H9 (cell line): ENCODE measurements around the gene PHYHIPL. TPM values are rescaled to one million over a fixed set of nuclear protein-coding genes. Genes with fewer than 3 reads are reported as not detected.

Source experiments
- DNase-seq: peaks from one replicate; pipeline ENCODE4 v3.0.0-alpha.2; 2017
- H2AFZ ChIP-seq: one replicate; pipeline ENCODE4 v1.6.1; 2013; ENCODE audit warnings: mild to moderate bottlenecking, low read length, control low read depth, moderate library complexity
- H2AK5ac ChIP-seq: 2 replicates; pipeline ENCODE4 v1.6.1; 2013; ENCODE audit warnings: low read length, control low read depth, mixed read lengths; ENCODE audit not compliant: insufficient read length
- H2BK120ac ChIP-seq: one replicate; pipeline ENCODE4 v1.6.1; 2013; ENCODE audit warnings: low read depth, mild to moderate bottlenecking, low read length, control low read depth, inconsistent platforms; ENCODE audit not compliant: poor library complexity, severe bottlenecking
- H2BK12ac ChIP-seq: 2 replicates; pipeline ENCODE4 v1.6.1; 2013; ENCODE audit warnings: low read length, control low read depth, mixed read lengths, low read depth; ENCODE audit not compliant: insufficient read length
- H2BK15ac ChIP-seq: 2 replicates; pipeline ENCODE4 v1.6.1; 2013; ENCODE audit warnings: low read depth, low read length, control low read depth
- H2BK20ac ChIP-seq: one replicate; pipeline ENCODE4 v1.6.1; 2013; ENCODE audit warnings: low read depth, mild to moderate bottlenecking, low read length, control low read depth, inconsistent platforms; ENCODE audit not compliant: poor library complexity, severe bottlenecking
- H2BK5ac ChIP-seq: 2 replicates; pipeline ENCODE4 v1.6.1; 2013; ENCODE audit warnings: low read length, control low read depth, mixed read lengths; ENCODE audit not compliant: insufficient read length
- H3K14ac ChIP-seq: 2 replicates; pipeline ENCODE4 v1.6.1; 2013; ENCODE audit warnings: low read length, control low read depth; ENCODE audit not compliant: insufficient read depth
- H3K18ac ChIP-seq: 2 replicates; pipeline ENCODE4 v1.6.1; 2013; ENCODE audit warnings: low read depth, mild to moderate bottlenecking, mixed read lengths, low read length, control low read depth; ENCODE audit not compliant: insufficient read length
- H3K23ac ChIP-seq: 2 replicates; pipeline ENCODE4 v1.6.1; 2013; ENCODE audit warnings: low read length, control low read depth, mixed read lengths, low read depth; ENCODE audit not compliant: insufficient read length
- H3K23me2 ChIP-seq: 2 replicates; pipeline ENCODE4 v1.6.1; 2013; ENCODE audit warnings: low read depth, mild to moderate bottlenecking, mixed read lengths, low read length, control low read depth; ENCODE audit not compliant: insufficient read length, poor library complexity, severe bottlenecking
- H3K27ac ChIP-seq: 2 replicates; pipeline ENCODE4 v1.5.1; 2013; ENCODE audit warnings: low read length, control low read depth, mixed read lengths, low read depth; ENCODE audit not compliant: insufficient read length
- H3K27me3 ChIP-seq: 2 replicates; pipeline ENCODE4 v1.6.1; 2013; ENCODE audit warnings: low read length, control low read depth, inconsistent platforms; ENCODE audit not compliant: insufficient read depth
- H3K4ac ChIP-seq: 2 replicates; pipeline ENCODE4 v1.6.1; 2013; ENCODE audit warnings: low read depth, mild to moderate bottlenecking, control low read depth, inconsistent platforms, low read length, moderate library complexity
- H3K4me1 ChIP-seq: 2 replicates; pipeline ENCODE4 v1.6.1; 2013; ENCODE audit warnings: low read length, control low read depth, inconsistent platforms; ENCODE audit not compliant: insufficient read depth
- H3K4me2 ChIP-seq: 2 replicates; pipeline ENCODE4 v1.6.1; 2013; ENCODE audit warnings: low read length, control low read depth, mixed read lengths; ENCODE audit not compliant: insufficient read length, insufficient read depth
- H3K56ac ChIP-seq: 2 replicates; pipeline ENCODE4 v1.6.1; 2013; ENCODE audit warnings: low read depth, mild to moderate bottlenecking, mixed read lengths, low read length, control low read depth; ENCODE audit not compliant: insufficient read length
- H3K79me1 ChIP-seq: 2 replicates; pipeline ENCODE4 v1.6.1; 2013; ENCODE audit warnings: low read depth, mild to moderate bottlenecking, moderate library complexity, low read length, control low read depth, inconsistent platforms; ENCODE audit not compliant: insufficient read depth, poor library complexity, severe bottlenecking
- H3K79me2 ChIP-seq: 2 replicates; pipeline ENCODE4 v1.6.1; 2013; ENCODE audit warnings: low read length, control low read depth, inconsistent platforms; ENCODE audit not compliant: insufficient read depth
- H3K9ac ChIP-seq: 2 replicates; pipeline ENCODE4 v1.6.1; 2013; ENCODE audit warnings: low read length, control low read depth, mixed read lengths; ENCODE audit not compliant: insufficient read length; ENCODE audit errors: extremely low read depth
- H3K9me3 ChIP-seq: one replicate; pipeline ENCODE4 v1.6.1; 2013; ENCODE audit warnings: low read depth, low read length, inconsistent platforms; ENCODE audit not compliant: control insufficient read depth
- H3T11ph ChIP-seq: one replicate; pipeline ENCODE4 v1.6.1; 2013; ENCODE audit warnings: mild to moderate bottlenecking, low read length, control low read depth, inconsistent platforms
- H4K20me1 ChIP-seq: one replicate; pipeline ENCODE4 v1.6.1; 2013; ENCODE audit not compliant: control insufficient read depth, insufficient read length, insufficient read depth
- H4K5ac ChIP-seq: 2 replicates; pipeline ENCODE4 v1.6.1; 2013; ENCODE audit warnings: low read depth, mild to moderate bottlenecking, mixed read lengths, low read length, control low read depth; ENCODE audit not compliant: insufficient read length
- H4K8ac ChIP-seq: replicated peaks from 2 replicates; pipeline ENCODE4 v1.6.1; 2013; ENCODE audit warnings: low read length, control low read depth, mixed read lengths, low read depth; ENCODE audit not compliant: insufficient read length
- H4K91ac ChIP-seq: 2 replicates; pipeline ENCODE4 v1.6.1; 2013; ENCODE audit warnings: low read depth, mild to moderate bottlenecking, moderate library complexity, mixed read lengths, low read length, control low read depth; ENCODE audit not compliant: insufficient read length
- H3K27ac Mint-ChIP-seq, 3 experiments: 2 replicates in 2 of 3; 3 replicates in 1 of 3; pipeline ENCODE4 v1.8.0; 2020 to 2021; ENCODE audit warnings: mixed read lengths in 3 of 3, mild to moderate bottlenecking in 1 of 3, moderate library complexity in 1 of 3
- H3K27me3 Mint-ChIP-seq: 2 replicates; pipeline ENCODE4 v1.8.0; 2021; ENCODE audit warnings: low read depth, mild to moderate bottlenecking, moderate library complexity, mixed read lengths
- H3K36me3 Mint-ChIP-seq, 3 experiments: 2 replicates in 2 of 3; 3 replicates in 1 of 3; pipeline ENCODE4 v1.8.0; 2020 to 2021; ENCODE audit warnings: low read depth in 3 of 3, mixed read lengths in 3 of 3; ENCODE audit not compliant: insufficient read depth in 1 of 3
- H3K4me1 Mint-ChIP-seq, 2 experiments: 2 replicates each; pipeline ENCODE4 v1.8.0; 2020; ENCODE audit warnings: mixed read lengths in 2 of 2
- H3K4me3 Mint-ChIP-seq, 2 experiments: 2 replicates in 1 of 2; 3 replicates in 1 of 2; pipeline ENCODE4 v1.8.0; 2020 to 2021; ENCODE audit warnings: mild to moderate bottlenecking in 2 of 2, mixed read lengths in 2 of 2, moderate library complexity in 1 of 2
- H3K9me3 Mint-ChIP-seq, 2 experiments: 2 replicates in 1 of 2; 3 replicates in 1 of 2; pipeline ENCODE4 v1.8.0; 2020; ENCODE audit warnings: mild to moderate bottlenecking in 2 of 2, mixed read lengths in 2 of 2, moderate library complexity in 1 of 2
- WGBS: extraction: QIAGEN DNeasy Blood & Tissue Kit; methylation state at CpG from one replicate; pipeline ENCODE4 v1.1.7; 2013; ENCODE audit warnings: missing lambda C conversion rate, low lambda C conversion rate, mixed read lengths; ENCODE audit not compliant: insufficient read length; ENCODE audit errors: extremely low coverage; 5-methylcytosine and 5-hydroxymethylcytosine counted together
- total RNA-seq: library from RNA; stranded (reverse); gene quantifications from 2 replicates; pipeline ENCODE4 v1.2.1, GENCODE V29; 2021
- TF ChIP-seq, protein P1 (sequence below): fragments of 200-600 bp; sonication (generic); conservative IDR thresholded peaks from 3 replicates; pipeline ENCODE4 v1.8.0; 2021; ENCODE audit warnings: antibody characterized with exemption, mild to moderate bottlenecking

The PHYHIPL gene
- total RNA-seq, 1 experiment from 2014 or later = 0.44 TPM

DNA sequence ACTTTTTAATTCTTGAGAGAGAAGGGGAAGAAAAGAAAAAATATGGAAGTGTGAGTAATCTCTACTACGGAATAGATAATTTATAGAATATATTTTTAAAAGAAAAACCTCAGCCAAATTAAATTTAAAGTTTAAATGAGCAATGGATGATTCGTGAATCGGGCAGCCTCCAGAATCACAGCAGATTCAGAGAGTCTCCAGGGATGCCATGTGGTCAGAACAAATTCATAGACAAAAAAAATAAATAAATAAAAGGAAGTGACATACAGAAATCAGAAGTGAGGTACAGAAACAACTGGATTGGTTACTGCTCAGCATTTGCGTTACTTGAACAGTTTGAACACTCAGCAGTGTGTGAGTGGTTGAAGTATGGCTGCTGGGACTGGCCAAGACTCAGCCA lies 53.0 kb downstream of the PHYHIPL start:
- Histone ChIP-seq H2BK15ac (no peak overlapping the region), H3K9me3 (no peaks in the 10 kb centered on the region), H4K20me1 (no peaks in the 10 kb centered on the region), H3K18ac (no peak overlapping the region), H3K23me2 (no peaks in the 10 kb centered on the region), H2AFZ (no peak overlapping the region), H2AK5ac (no peak overlapping the region), H3K27ac (no peak overlapping the region), H2BK20ac (no peak overlapping the region), H3K4ac (no peak overlapping the region), H4K8ac (no peak overlapping the region), H3T11ph (no peak overlapping the region), H3K27me3 (no peaks in the 10 kb centered on the region), H3K9ac (no peak overlapping the region), H3K23ac (no peak overlapping the region), H4K91ac (no peak overlapping the region), H3K79me1 (no peaks in the 10 kb centered on the region), H4K5ac (no peak overlapping the region), H3K56ac (no peak overlapping the region), H2BK120ac (no peak overlapping the region), H2BK12ac (no peak overlapping the region), H2BK5ac (no peak overlapping the region), H3K79me2 (no peaks in the 10 kb centered on the region), H3K14ac (no peak overlapping the region), H3K4me1 (no peaks in the 10 kb centered on the region; the same call in 1 of the 2 replicates), H3K4me2 (no peak overlapping the region)
- no peak overlapping the region for H3K4me3 Mint-ChIP-seq
- no peak for DNase-seq
- no peak overlapping the region for H3K27ac Mint-ChIP-seq
- no peaks in the 10 kb centered on the region for H3K9me3 Mint-ChIP-seq
- TF ChIP-seq, protein P1, sequence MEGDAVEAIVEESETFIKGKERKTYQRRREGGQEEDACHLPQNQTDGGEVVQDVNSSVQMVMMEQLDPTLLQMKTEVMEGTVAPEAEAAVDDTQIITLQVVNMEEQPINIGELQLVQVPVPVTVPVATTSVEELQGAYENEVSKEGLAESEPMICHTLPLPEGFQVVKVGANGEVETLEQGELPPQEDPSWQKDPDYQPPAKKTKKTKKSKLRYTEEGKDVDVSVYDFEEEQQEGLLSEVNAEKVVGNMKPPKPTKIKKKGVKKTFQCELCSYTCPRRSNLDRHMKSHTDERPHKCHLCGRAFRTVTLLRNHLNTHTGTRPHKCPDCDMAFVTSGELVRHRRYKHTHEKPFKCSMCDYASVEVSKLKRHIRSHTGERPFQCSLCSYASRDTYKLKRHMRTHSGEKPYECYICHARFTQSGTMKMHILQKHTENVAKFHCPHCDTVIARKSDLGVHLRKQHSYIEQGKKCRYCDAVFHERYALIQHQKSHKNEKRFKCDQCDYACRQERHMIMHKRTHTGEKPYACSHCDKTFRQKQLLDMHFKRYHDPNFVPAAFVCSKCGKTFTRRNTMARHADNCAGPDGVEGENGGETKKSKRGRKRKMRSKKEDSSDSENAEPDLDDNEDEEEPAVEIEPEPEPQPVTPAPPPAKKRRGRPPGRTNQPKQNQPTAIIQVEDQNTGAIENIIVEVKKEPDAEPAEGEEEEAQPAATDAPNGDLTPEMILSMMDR = no peak
- no peaks in the 10 kb centered on the region for H3K27me3 Mint-ChIP-seq
- no CpG with 5 or more reads among the region's 4 CpGs for WGBS
- no peaks in the 10 kb centered on the region for H3K4me1 Mint-ChIP-seq
- H3K36me3 Mint-ChIP-seq = no peaks in the 10 kb centered on the region; a peak in 1 of 7 replicates
